Measurements from ENCODE around the gene COL4A6.
A peak's percentile ranks its signal among the peaks of the same experiment; 100 is the strongest.

The COL4A6 gene

GRCh38 chrX:108168961-108169740 is 269.1 kb downstream of the COL4A6 start:
- no peak for TF ChIP-seq CTCF (IDR thresholded peaks at IDR 0.05; ENCODE audit: low read depth, low read length)
- DNase-seq (ENCODE audit: extremely low read depth, low read depth) = no peak

DNA sequence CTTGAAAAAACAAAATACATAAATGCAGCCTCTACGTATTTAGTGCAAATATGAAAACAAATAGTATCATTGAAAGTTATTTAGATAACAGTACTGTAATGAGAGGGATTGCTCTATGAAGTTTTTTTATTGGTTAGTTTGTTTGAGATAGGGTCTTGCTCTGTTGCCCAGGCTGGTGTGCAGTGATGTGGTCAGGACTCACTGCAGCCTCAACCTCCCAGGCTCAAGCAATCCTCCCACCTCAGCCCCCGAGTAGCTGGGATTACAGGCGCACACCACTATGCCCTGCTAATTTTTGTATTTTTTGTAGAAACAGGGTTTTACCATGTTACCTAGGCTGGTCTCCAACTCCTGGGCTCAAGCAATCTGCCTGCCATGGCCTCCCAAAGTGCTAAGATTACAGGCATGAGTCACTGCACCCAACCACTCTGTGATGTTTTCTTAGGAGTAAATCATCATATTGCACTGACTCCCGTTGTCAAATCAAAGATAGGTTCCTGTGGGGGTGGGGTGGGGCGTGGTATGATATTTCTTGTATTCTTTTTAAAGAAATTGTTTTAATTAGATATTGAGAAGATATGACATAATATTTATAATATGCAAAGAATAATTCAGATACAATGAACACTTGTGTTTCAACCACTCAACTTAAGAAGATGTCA is 270.9 kb downstream of the COL4A6 start:
- TF ChIP-seq CTCF (IDR thresholded peaks at IDR 0.05; ENCODE audit: low read depth, low read length) = no peak
- DNase-seq (ENCODE audit: extremely low read depth, low read depth) = no peak

DNA sequence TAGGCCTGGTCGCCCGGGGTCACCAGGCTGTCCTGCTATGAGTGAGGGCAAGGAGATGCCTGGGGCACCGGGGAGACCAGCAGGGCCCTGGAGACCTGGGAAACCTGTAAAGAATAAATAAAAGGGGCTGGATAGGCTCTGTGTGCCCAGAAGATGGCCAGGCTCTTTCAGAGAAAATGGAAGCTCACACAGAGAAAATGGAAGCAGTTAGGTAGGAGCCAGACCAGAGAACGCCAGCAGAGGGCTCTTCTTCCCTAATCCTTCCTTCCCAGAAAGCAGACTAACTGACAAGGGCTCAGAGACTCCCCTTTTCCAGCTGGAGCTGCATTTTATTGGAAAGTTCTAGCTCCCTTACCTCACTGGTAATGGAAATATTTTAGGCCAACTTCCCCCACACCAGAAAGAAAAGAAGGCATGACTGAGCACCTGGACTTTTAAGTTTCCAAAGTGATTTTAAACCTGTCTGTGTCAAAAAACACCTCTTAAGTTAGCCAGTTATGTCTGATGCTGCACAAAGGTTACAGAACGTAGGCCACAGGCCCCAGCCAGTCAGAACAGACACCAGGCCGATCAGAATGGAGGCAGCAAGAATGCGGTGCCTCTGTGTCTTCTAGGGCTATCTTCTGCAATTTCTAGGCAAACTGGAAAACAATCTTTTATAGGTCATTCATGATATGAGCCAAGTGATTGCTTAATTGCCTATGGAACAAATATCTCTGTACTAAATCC is 272.7 kb downstream of the COL4A6 start:
- TF ChIP-seq CTCF (IDR thresholded peaks at IDR 0.05; ENCODE audit: low read depth, low read length) = peak; percentile 47
- no peak for DNase-seq (ENCODE audit: extremely low read depth, low read depth)

DNA sequence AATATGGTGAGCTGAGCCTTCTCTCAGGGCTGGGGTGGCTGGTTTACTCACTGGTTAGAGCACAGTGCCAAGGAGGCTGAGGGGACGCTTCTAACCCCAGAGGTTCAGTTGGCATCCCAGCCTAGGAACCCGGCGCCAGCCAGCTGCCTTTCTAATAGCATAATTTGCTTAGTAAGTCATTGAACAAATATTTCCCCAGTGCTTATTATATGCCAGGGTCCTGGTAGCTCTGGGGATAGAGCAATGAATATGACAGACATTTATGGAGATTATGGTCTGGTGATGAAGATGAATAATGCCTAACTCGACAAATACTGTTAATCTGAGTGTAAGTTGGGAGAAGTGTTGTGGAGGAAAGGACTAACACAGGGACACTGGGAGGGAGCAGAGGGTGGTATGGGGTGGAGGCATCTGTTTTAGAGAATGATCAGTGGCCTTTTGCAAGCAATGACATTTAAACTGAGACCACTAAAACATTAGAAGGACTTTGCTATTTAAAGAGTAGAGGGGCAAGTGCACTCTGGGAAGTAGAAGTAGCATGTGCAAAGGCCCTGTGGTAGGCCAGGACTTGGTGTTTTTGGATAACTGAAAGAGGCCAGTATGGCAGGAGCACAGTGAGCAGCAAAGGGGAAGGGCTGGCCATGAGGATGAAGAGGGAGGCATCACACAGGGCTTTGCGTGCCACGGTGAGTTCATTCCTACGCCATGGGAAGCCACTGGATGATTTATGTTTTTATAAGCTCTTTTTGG is 274.7 kb downstream of the COL4A6 start:
- DNase-seq (ENCODE audit: extremely low read depth, low read depth) = no peak
- no peak for TF ChIP-seq CTCF (IDR thresholded peaks at IDR 0.05; ENCODE audit: low read depth, low read length)

GRCh38 chrX:108162265-108162664 is 276.0 kb downstream of the COL4A6 start:
- no peak for DNase-seq (ENCODE audit: extremely low read depth, low read depth)
- TF ChIP-seq CTCF (IDR thresholded peaks at IDR 0.05; ENCODE audit: low read depth, low read length) = no peak

GRCh38 chrX:108160309-108160708 is 277.9 kb downstream of the COL4A6 start:
- DNase-seq (ENCODE audit: extremely low read depth, low read depth) = no peak
- no peak for TF ChIP-seq CTCF (IDR thresholded peaks at IDR 0.05; ENCODE audit: low read depth, low read length)
